Activated CD4-positive, alpha-beta T cell treated with anti-CD3 and anti-CD28 coated beads for 24 hours (primary cell): Measurements from ENCODE around the gene ZNF318.
A peak's percentile ranks its signal among the peaks of the same experiment; 100 is the strongest.
"Not testable (repeated sequence)": the region's sequence is repeated elsewhere in the genome, so short reads cannot be mapped to it uniquely, and the experiment has no call there.

Experiments used
- DNase-seq, 2 donors: peaks; one replicate each; pipeline ENCODE4 v3.0.0-alpha.2; 2020; ENCODE audit warnings: low read depth in 2 of 2

ZNF318 gene, protein sequence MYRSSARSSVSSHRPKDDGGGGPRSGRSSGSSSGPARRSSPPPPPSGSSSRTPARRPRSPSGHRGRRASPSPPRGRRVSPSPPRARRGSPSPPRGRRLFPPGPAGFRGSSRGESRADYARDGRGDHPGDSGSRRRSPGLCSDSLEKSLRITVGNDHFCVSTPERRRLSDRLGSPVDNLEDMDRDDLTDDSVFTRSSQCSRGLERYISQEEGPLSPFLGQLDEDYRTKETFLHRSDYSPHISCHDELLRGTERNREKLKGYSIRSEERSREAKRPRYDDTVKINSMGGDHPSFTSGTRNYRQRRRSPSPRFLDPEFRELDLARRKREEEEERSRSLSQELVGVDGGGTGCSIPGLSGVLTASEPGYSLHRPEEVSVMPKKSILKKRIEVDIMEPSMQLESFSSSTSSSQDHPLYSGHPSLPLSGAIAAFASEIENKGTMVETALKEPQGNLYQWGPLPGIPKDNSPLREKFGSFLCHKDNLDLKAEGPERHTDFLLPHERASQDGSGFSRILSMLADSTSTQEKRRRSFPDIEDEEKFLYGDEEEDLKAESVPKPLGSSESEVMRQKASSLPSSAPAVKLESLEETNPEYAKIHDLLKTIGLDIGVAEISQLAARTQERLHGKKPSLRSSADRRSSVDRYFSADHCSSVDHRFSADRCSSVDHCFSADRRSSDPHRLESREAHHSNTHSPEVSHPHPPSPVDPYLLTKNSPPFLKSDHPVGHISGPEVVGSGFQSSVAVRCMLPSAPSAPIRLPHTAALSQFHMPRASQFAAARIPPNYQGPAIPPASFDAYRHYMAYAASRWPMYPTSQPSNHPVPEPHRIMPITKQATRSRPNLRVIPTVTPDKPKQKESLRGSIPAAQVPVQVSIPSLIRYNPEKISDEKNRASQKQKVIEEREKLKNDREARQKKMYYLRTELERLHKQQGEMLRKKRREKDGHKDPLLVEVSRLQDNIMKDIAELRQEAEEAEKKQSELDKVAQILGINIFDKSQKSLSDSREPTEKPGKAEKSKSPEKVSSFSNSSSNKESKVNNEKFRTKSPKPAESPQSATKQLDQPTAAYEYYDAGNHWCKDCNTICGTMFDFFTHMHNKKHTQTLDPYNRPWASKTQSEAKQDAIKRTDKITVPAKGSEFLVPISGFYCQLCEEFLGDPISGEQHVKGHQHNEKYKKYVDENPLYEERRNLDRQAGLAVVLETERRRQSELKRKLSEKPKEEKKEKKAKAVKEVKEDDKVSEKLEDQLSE (N-terminal part only)

DNA sequence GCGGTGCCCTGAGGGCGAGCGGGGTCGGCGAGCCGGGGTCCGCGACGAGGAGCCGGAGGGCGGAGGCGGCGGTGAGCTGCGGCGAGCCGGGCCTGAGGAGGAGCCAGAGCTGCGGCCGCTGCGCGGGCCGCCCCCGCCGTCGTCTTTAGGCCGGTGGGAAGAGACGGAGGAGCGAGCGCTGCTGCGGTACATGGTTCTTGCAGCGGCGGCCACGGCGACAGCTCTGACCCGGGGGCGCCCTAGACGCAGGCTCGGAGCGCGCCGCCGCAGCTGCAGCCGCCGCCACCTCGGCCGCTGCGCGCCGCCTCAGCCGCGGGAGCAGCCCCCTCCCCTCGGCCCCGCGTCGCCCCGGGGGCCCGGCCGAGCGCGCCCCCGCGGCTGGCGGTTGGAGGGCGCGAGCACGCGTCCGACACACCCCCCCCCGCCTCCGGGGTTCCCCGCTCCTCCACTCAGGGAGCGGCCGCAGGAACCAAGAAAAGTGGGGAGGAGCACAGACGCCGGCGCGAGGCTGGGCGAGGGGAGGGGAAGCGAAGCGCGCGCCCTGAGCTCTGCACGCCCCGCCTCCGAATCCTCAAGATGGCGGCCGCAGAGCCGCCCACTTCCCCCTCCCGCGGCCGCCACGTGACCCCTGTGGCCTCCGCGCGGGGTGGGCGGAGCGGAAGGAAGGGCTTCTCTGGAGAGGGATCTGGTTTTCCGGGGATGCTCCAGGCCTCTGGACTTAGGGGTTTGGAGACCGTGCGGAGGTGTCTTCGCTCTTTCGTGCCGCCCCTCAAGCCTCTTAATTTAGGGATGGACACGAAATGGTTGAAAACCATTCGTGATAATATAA, at the start of gene ZNF318:
TSS of gene ZNF318 (minus strand) at position 474 of the 829 bp plus-strand sequence. CDS start at position 192, 282 bp downstream.
- peak; percentile 91 to 93 for DNase-seq

DNA sequence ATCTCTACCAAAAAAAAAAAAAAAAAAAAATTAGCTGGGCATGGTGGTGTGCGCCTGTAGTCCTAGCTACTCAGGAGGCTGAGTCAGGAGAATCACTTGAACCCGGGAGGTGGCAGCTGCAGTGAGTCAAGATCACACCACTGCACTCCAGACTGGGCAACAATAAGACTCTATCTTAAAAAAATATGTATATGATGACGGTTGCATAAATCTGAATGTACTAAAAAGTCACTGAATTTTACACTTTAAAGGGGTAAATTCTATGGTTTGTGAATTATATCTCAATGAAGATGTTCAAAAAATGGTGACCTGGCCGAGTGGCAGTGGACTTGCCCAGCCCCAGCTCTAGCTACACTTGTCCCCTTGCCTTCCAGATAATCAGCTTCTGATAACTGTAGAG, 47.5 kb upstream of the ZNF318 start:
- DNase-seq, result no peak

DNA sequence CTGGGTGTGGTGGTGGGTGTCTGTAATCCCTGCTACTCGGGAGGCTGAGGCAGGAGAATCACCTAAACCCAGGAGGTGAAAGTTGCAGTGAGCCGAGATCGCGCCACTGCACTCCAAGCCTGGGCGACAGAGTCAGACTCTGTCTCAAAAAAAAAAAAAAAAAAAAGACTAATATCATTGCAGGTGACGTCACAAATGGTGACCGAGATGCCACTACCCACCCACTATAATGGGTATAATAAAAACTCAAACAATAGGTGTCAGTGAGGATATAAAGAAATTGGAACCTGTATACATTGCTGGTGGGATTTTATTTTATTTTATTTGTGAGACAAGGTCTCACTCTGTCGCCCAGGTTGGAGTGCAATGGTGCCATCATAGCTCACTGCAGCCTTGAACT, 45.8 kb upstream of the ZNF318 start:
- DNase-seq, result not testable (repeated sequence)

DNA sequence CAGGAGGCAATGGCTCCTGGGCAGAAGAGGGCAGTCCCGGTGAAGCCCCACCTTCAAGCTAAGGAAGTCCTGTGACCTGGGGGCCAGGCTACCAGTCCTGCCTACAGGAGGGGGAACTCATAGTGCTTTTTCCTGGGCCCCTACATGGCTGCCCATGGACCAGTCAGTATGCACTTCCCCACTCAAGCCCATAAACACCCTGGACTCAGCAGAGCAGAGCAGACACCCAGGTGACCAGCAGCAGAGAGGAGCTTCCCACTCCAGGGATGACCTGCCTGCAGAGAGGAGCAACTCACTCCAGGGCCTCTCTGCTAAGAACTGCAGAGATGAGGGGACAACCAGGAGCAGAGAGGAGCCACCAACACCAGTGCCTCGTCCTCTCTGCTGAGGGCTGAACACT, 43.6 kb upstream of the ZNF318 start:
- no peak for DNase-seq

DNA sequence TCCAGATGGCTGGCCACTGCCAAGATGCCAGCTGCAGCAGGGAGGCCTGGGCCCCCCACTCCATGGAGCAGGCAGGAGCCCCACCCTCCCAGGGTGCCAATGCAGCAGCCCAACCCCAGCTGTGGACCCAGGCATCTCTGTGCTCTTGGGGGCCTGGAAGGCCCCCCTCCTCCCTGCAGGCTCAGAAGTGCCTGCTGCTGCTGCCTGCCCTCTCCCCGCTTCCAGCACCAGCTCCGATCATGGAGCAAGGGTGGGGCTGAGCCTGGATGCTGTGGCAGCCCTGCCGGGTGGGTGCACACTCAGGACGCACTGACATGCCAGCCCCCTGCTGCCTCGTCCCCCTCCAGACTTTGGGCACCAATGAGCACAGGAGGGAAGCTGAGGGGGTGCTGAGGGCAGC, 43.1 kb upstream of the ZNF318 start:
- DNase-seq, result no peak

DNA sequence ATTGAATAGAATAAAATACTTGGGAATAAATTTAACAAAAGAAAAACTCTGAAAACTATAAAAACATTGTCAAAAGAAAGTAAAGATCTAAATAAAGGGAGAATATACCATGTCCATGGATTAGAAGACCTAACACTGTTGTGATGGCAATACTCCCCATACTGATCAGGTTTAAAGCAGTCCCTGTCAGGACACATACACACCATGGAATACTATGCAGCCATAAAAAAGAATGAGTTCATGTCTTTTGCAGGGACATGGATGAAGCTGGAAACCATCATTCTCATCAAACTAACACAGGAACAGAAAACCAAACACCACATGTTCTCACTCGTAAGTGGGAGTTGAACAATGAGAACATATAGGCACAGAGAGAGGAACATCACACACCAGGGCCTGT, 41.3 kb upstream of the ZNF318 start:
- not testable (repeated sequence) for DNase-seq

DNA sequence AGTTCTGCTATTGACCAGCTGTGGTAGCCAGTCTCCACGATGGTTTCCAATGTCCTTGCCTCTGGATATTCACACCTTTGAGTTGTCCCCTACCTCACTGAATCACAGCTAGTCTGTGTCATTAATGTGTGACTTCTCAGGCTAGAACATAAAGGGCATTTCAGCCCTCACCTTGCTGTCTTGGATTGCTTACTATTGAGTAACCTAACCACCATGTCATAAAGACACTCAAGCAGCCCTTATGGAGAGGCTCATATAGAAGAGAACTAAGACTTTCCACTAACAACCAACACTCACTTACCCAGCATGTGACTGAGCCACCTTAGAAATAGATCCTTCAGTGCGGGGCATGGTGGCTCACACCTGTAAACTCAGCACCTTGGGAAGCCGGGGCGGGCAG, 38.8 kb upstream of the ZNF318 start:
- DNase-seq, result no peak

DNA sequence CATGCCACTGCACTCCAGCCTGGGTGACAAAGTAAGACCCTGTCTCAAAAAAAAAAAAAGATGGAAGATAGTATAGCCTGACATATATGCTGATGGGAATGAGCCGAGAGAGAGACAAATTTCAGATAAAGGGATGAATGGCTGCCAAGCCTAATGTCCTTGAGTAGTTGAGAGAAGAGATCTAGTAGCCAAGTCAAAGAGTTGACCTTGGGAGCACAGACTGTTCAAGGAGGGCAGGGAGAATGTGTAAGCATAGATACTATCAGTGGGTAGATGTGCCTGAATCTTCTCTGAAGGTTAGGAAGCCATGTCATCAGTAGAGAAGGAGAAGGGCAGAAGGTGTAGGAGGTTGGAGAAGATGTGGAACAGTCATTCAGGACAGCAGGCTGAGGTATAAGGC, 37.8 kb upstream of the ZNF318 start:
- no peak for DNase-seq

DNA sequence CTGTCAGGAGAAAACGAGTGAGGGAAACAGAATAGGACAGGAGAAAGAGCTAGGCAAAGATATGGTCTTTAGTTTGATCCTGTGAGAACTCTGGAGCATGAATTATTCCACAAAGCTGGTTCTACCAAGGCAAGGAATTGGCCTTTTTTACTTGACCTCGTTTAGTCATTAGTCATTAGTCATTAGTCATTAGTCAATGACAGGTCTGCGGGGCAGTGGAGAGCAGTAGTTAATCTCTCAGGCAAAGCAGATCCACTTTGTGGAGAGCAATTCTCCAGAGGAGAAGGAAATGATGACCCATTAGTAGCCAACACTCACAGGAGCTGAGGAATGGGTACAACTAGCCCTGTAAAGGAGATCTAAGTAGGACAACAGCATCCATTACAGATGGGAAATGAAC, 35.9 kb upstream of the ZNF318 start:
- no peak for DNase-seq

DNA sequence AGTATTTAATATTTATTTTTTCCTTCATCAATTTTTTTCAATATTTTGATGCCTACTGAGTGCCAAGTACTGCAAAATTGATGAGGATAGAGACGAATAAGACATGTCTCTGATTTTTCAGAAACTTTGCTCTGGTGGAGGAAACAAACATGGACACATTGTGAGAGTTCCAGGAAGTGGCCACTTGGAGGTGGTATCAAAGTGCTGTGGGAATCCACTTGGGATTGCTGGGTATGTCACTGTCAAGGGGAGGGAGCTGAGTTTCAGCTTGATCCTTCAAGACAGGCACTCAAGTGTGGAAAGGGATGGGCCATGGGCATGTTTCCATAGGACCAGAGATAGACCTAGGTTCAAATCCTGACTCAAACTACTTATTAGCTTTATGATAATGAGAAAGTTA, 33.4 kb upstream of the ZNF318 start:
- DNase-seq, result no peak

DNA sequence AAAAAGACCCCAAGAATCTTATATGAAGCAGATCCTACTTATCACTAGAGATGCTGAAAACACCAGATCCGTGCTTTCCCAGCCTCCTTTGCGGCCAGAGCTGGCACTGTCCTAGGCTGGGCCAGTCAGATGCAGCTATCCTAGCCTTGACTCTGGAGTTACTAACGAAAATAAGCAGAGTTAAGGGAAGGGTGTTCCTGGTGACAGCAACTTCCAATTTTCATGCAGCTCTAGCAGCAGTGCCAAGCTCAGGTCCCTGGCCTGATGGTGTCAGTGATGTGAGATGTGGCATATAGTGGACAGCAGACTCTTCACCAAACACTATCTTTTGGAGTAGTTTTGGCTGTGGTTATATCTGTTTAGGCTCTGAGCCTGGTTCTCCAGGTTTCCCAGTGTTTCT, 32.3 kb upstream of the ZNF318 start:
- DNase-seq, result no peak

DNA sequence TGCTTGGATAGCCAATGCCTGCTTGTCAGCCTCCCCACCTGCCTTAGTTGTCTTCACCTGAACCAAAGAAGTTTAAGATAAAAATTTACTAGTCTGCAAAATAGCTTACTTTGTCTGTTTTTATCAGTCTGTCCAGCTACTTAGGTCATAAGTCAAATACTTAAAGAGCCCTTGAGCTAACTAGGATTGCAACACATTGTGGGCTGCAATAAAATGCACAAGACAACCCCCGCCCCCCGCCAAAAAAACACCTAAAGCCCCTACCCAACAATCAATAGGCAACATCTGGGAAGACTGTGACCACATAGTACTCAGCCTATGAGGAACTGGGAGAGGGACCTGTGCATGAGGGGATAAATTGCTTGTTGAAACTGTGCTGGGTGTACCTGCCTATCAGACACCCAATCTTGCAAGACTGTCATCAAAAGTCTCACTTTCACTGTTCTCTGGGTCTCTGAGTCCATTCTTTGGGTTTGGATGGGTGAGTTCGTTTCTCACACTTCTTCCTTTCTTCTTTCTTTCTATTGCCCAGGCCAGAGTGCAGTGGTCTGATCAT, 30.6 kb upstream of the ZNF318 start:
- no peak for DNase-seq

DNA sequence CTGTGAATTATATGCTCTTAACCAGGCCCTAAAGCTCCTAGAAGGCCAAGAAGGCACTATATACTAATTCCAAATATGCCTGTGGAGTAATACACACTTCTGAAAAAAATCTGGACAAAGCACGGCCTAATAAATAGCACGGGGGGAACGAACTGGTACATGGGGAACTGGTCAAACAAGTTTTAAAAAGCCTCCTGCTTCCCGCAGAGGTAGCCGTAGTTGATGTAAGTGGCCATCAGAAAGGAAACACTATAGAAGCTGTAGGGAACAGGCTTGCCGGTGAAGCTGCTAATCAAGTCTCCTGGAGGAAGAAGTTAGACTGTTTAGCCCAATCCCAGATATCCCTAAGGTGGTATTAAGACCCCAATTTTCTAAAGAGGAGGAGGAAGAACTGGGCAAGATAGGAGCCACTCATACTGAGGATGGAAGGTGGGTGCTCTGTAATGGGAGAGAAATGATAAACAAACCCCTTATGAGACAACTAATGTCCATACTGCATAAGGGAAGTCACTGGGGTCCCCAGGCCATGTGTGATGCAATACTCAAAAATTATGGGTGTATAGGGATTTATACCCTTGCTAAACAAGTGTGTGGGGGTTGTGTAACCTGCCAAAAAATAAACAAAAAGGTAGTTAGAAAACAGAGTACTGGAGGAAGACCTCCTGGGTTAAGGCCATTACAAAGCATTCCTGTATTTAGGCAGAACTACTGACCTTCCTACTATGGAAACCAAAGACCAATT, 27.1 kb upstream of the ZNF318 start:
- DNase-seq, result no peak

DNA sequence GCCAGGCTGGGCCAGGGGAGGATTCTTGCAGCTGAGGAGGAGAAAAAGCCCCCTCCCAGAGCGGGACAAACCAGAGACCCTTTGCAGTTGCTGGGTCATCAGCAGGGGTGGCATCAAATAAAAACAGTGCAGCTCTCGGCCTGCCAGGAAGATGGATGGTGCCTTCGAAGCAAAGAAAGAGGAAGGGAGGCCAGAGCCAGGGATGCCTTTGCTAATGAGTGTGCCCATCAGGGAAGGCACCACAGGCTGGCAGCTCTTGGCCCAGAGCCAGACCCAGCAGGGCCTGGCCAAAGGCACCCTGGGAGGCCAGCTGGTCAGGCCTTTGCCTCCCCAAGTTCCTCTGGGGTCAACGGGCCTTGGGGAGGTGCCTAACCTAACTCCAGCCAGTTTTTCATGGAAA, 26.3 kb upstream of the ZNF318 start:
- DNase-seq, result no peak

DNA sequence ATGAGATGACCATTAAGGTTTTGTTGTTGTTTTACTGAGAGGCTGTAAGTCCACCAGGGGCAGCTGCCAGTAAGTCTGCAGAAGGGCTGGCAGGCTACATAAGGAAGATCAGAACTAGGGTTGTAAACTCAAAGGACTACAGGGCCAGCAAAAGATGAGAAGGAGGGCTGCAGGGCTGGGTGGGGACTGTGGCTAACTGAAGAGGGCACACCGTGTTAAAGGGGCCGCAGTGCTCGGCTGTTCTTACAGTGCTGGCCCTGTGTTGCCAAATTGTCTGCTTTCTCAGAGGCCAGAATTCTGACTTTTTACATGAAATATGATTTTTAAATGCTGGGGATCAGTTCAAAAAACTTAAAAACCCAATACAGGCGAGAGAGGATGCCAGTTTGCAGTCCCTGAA, 25.5 kb upstream of the ZNF318 start:
- DNase-seq, result no peak

DNA sequence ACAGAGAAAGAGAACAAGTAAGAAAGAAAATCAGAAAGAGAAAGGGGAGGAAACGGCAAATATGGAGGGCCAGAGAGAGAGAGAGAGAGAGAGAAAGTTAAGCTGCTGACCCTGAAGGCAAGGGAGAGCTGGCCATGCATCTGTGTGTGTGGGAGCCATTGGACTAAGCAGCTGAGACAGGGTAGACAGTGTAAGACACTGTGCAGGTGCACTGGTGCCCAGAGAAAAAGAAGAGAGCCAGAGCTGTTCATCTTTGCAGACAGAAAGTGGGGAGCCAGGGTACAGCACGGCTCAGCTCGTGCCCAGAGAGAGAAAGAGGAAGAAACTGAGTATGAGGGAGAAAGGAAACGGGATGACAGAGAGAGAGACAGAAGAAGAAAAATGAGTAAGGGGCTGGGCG, 24.2 kb upstream of the ZNF318 start:
- no peak for DNase-seq

DNA sequence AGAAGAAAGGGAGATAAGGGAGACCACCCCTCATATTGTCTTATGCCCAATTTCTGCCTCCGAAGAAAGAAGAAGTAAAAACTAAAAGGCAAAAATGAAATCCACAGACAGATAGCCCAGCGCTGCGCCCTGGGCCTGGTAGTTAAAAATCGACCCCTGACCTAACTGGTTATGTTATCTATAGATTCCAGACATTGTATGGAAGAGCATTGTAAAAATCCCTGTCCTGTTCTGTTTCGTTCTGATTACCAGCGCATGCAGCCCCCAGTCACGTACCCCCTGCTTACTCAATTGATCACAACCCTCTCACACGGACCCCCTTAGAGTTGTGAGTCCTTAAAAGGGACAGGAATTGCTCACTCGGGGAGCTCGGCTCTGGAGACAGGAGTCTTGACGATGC, 23.7 kb upstream of the ZNF318 start:
- DNase-seq, result not testable (repeated sequence)

DNA sequence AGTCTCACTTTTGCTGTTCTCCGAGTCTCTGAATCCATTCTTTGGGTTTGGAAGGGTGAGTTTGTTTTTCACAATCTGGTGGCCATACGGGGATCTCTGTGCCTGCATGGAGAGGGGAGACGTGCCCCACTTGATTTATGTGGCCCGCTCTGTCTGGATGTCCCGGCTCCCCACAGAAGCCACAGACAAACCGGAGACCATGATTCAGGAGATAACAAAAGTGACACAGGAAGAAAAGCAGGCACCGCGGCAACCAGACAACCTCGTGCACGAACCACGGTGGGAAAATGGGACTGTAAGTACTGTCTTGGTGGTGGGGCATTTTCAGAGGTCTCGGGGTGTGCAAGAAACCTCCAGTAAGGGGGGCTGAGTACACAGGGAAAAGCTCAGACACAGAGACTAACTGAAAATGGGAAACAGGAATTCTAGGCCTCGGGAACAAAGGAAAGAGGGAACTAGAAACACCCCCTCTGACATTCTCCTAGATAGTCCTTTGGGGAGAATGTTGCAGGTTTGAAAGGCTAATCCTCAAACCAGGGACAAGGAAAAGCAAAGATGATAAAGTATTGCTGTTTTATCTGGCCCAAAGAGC, 22.1 kb upstream of the ZNF318 start:
- no peak for DNase-seq

DNA sequence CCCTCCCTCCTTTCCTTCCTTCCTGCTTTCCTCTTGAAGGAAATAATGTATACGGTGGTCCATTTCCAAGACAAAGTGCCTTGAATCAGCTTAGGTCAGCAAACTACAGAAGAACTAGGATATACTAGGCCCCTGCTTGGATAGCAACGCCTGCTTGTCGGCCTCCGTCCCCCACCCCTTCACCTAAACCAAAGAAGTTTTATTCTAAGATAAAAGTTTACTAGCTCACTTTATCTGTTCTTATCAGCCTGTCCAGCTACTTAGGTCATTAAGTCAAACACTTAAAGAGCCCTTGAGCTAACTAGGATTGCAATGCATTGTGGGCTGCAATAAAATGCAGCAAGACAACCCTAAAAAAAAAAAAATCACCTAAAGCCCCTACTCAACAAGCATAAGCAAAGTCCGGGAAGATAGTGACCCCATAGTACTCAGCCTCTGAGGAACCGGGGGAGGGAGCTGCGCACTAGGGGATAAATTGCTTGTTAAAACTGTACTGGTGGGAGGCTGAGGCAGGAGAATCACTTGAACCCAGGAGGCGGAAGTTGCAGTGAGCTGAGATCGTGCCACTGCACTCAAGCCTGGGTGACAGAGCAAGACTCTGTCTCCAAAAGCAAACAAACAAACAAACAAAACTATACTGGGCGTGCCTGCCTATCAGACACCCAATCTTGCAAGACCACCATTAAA, 21.4 kb upstream of the ZNF318 start:
- not testable (repeated sequence) for DNase-seq
